ENCODE data around the gene UBE2D2.
"Not testable (repeated sequence)": the region's sequence is repeated elsewhere in the genome, so short reads cannot be mapped to it uniquely, and the experiment has no call there.

UBE2D2 gene

GRCh38 chr5:139611703-139612584, 50.8 kb downstream of the UBE2D2 start:
- no peak overlapping the region for H2AK5ac ChIP-seq (ENCODE audit: low read depth, low read length)
- no CpG with 5 or more reads among the region's 5 CpGs for WGBS, 2 donors (ENCODE audit: extremely low coverage in 2 of 2, insufficient read length in 2 of 2, insufficient replicate concordance in 1 of 2)
- no peak overlapping the region for H2AFZ ChIP-seq (ENCODE audit: low read length)
- no peak for DNase-seq (ENCODE audit: low spot score)
- H2BK120ac ChIP-seq (ENCODE audit: low read depth, low read length): no peak overlapping the region
- H3K4me2 ChIP-seq (ENCODE audit: insufficient read depth, low read length, poor library complexity, severe bottlenecking): no peak overlapping the region
- H3K79me1 ChIP-seq (ENCODE audit: low read depth, low read length): no peaks in the 10 kb centered on the region
- no peak overlapping the region for H3K14ac ChIP-seq (ENCODE audit: low read length)
- no peak overlapping the region for H3K18ac ChIP-seq (ENCODE audit: low read length)
- no peak overlapping the region for H2BK15ac ChIP-seq (ENCODE audit: low read length)
- H2BK5ac ChIP-seq (ENCODE audit: low read length): no peak overlapping the region
- H3K4ac ChIP-seq (ENCODE audit: low read length): no peak overlapping the region
- H4K91ac ChIP-seq (ENCODE audit: low read depth, low read length, poor library complexity): no peak overlapping the region
- H3K4me3 ChIP-seq (ENCODE audit: low read length in 2 of 2): no peak overlapping the region
- no peaks in the 10 kb centered on the region for H3K4me1 ChIP-seq (ENCODE audit: control insufficient read depth in 2 of 2, insufficient read depth in 1 of 2, low read depth in 1 of 2, low read length in 2 of 2)
- no peaks in the 10 kb centered on the region for H3K9me3 ChIP-seq (replicated peaks in 1 of 2; ENCODE audit: control insufficient read depth in 2 of 2, insufficient read depth in 1 of 2, low read depth in 1 of 2, low read length in 2 of 2)
- H4K8ac ChIP-seq (ENCODE audit: low read depth, low read length): no peak overlapping the region
- H3K27me3 ChIP-seq (ENCODE audit: control insufficient read depth in 3 of 3, insufficient read depth in 3 of 3, low read depth in 1 of 3, low read length in 3 of 3): no peaks in the 10 kb centered on the region
- no peak overlapping the region for H3K23ac ChIP-seq (ENCODE audit: low read depth, low read length, poor library complexity)
- no peak overlapping the region for H2BK12ac ChIP-seq (ENCODE audit: low read length)
- no peak overlapping the region for H3K9ac ChIP-seq (ENCODE audit: low read depth, low read length, poor library complexity)
- H3K27ac ChIP-seq (replicated peaks; ENCODE audit: low read length): no peak overlapping the region
- H3K36me3 ChIP-seq (replicated peaks in 1 of 2; ENCODE audit: control insufficient read depth in 2 of 2, insufficient read depth in 2 of 2, low read length in 2 of 2): peaks cover 0 to 64% of the 10 kb centered on the region in 2 donors

- no peak for DNase-seq (ENCODE audit: low spot score)
- H3K79me1 ChIP-seq (ENCODE audit: low read depth, low read length): no peaks in the 10 kb centered on the region
- no peak overlapping the region for H2BK15ac ChIP-seq (ENCODE audit: low read length)
- H2AK5ac ChIP-seq (ENCODE audit: low read depth, low read length): no peak overlapping the region
- H4K8ac ChIP-seq (ENCODE audit: low read depth, low read length): no peak overlapping the region
- no peak overlapping the region for H4K91ac ChIP-seq (ENCODE audit: low read depth, low read length, poor library complexity)
- H3K4ac ChIP-seq (ENCODE audit: low read length): no peak overlapping the region
- no peaks in the 10 kb centered on the region for H3K9me3 ChIP-seq (replicated peaks in 1 of 2; ENCODE audit: control insufficient read depth in 2 of 2, insufficient read depth in 1 of 2, low read depth in 1 of 2, low read length in 2 of 2)
- no peak overlapping the region for H2BK5ac ChIP-seq (ENCODE audit: low read length)
- no CpG with 5 or more reads among the region's 5 CpGs for WGBS, 2 donors (ENCODE audit: extremely low coverage in 2 of 2, insufficient read length in 2 of 2, insufficient replicate concordance in 1 of 2)
- H3K9ac ChIP-seq (ENCODE audit: low read depth, low read length, poor library complexity): no peak overlapping the region
- H3K36me3 ChIP-seq (replicated peaks in 1 of 2; ENCODE audit: control insufficient read depth in 2 of 2, insufficient read depth in 2 of 2, low read length in 2 of 2): peaks cover 12 to 91% of the 10 kb centered on the region in 2 donors
- no peak overlapping the region for H3K18ac ChIP-seq (ENCODE audit: low read length)
- no peak overlapping the region for H3K23ac ChIP-seq (ENCODE audit: low read depth, low read length, poor library complexity)
- no peaks in the 10 kb centered on the region for H3K4me1 ChIP-seq (ENCODE audit: control insufficient read depth in 2 of 2, insufficient read depth in 1 of 2, low read depth in 1 of 2, low read length in 2 of 2)
- no peak overlapping the region for H2BK12ac ChIP-seq (ENCODE audit: low read length)
- H3K14ac ChIP-seq (ENCODE audit: low read length): no peak overlapping the region
- no peak overlapping the region for H3K4me3 ChIP-seq (ENCODE audit: low read length in 2 of 2)
- no peak overlapping the region for H2AFZ ChIP-seq (ENCODE audit: low read length)
- H3K27me3 ChIP-seq (ENCODE audit: control insufficient read depth in 3 of 3, insufficient read depth in 3 of 3, low read depth in 1 of 3, low read length in 3 of 3): no peaks in the 10 kb centered on the region
- H2BK120ac ChIP-seq (ENCODE audit: low read depth, low read length): no peak overlapping the region
- H3K4me2 ChIP-seq (ENCODE audit: insufficient read depth, low read length, poor library complexity, severe bottlenecking): no peak overlapping the region
- H3K27ac ChIP-seq (replicated peaks; ENCODE audit: low read length): no peak overlapping the region
Measured at GRCh38 chr5:139619861-139620260, 58.7 kb downstream of the UBE2D2 start.

GRCh38 chr5:139625398-139625797, 64.3 kb downstream of the UBE2D2 start:
- not testable (repeated sequence) for H3K9me3 ChIP-seq (replicated peaks in 1 of 2; ENCODE audit: control insufficient read depth in 2 of 2, insufficient read depth in 1 of 2, low read depth in 1 of 2, low read length in 2 of 2); H3K27ac ChIP-seq (replicated peaks; ENCODE audit: low read length); H3K18ac ChIP-seq (ENCODE audit: low read length); H2BK5ac ChIP-seq (ENCODE audit: low read length); H3K4me2 ChIP-seq (ENCODE audit: insufficient read depth, low read length, poor library complexity, severe bottlenecking); DNase-seq (ENCODE audit: low spot score); H3K23ac ChIP-seq (ENCODE audit: low read depth, low read length, poor library complexity); H2BK120ac ChIP-seq (ENCODE audit: low read depth, low read length); H2AFZ ChIP-seq (ENCODE audit: low read length); H3K4me1 ChIP-seq (ENCODE audit: control insufficient read depth in 2 of 2, insufficient read depth in 1 of 2, low read depth in 1 of 2, low read length in 2 of 2); H2BK12ac ChIP-seq (ENCODE audit: low read length); H3K4me3 ChIP-seq (ENCODE audit: low read length in 2 of 2); H3K4ac ChIP-seq (ENCODE audit: low read length); H4K91ac ChIP-seq (ENCODE audit: low read depth, low read length, poor library complexity); H4K8ac ChIP-seq (ENCODE audit: low read depth, low read length); H3K79me1 ChIP-seq (ENCODE audit: low read depth, low read length); H3K14ac ChIP-seq (ENCODE audit: low read length); H2BK15ac ChIP-seq (ENCODE audit: low read length); H2AK5ac ChIP-seq (ENCODE audit: low read depth, low read length); H3K9ac ChIP-seq (ENCODE audit: low read depth, low read length, poor library complexity); H3K27me3 ChIP-seq (ENCODE audit: control insufficient read depth in 3 of 3, insufficient read depth in 3 of 3, low read depth in 1 of 3, low read length in 3 of 3)
- H3K36me3 ChIP-seq (replicated peaks in 1 of 2; ENCODE audit: control insufficient read depth in 2 of 2, insufficient read depth in 2 of 2, low read length in 2 of 2): peaks cover 21 to 94% of the 10 kb centered on the region in 2 donors
- no CpG with 5 or more reads among the region's 5 CpGs for WGBS, 2 donors (ENCODE audit: extremely low coverage in 2 of 2, insufficient read length in 2 of 2, insufficient replicate concordance in 1 of 2)

DNA sequence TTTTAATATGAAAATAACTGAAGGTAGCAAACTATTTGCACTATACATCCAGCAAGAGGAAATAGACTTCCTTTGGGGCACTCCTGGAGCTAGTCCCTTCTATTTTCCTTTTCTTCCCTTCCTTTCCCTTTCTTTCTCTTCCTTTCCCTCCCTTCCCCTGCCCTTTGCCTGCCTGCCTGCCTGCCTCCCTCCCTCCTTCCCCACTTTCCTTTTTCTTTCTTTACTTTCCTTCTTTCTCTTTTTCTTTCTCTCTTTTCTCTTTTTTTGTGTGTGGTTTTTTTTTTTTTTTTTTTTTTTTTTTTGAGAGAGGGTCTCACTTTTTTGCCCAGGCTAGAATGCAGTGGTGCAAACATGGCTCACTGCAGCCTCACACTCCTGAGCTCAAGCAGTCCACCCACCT, 69.7 kb downstream of the UBE2D2 start:
- Histone ChIP-seq H2BK120ac (ENCODE audit: low read depth, low read length) (no peak overlapping the region), H2AK5ac (ENCODE audit: low read depth, low read length) (no peak overlapping the region), H3K4ac (ENCODE audit: low read length) (no peak overlapping the region), H3K9me3 (replicated peaks in 1 of 2; ENCODE audit: control insufficient read depth in 2 of 2, insufficient read depth in 1 of 2, low read depth in 1 of 2, low read length in 2 of 2) (no peaks in the 10 kb centered on the region), H3K4me2 (ENCODE audit: insufficient read depth, low read length, poor library complexity, severe bottlenecking) (no peak overlapping the region), H2BK12ac (ENCODE audit: low read length) (no peak overlapping the region), H3K18ac (ENCODE audit: low read length) (no peak overlapping the region), H3K27me3 (ENCODE audit: control insufficient read depth in 3 of 3, insufficient read depth in 3 of 3, low read depth in 1 of 3, low read length in 3 of 3) (no peaks in the 10 kb centered on the region), H3K36me3 (replicated peaks in 1 of 2; ENCODE audit: control insufficient read depth in 2 of 2, insufficient read depth in 2 of 2, low read length in 2 of 2) (peaks cover 10 to 54% of the 10 kb centered on the region in 2 donors), H3K79me1 (ENCODE audit: low read depth, low read length) (no peaks in the 10 kb centered on the region), H2BK5ac (ENCODE audit: low read length) (no peak overlapping the region), H3K9ac (ENCODE audit: low read depth, low read length, poor library complexity) (no peak overlapping the region), H2BK15ac (ENCODE audit: low read length) (no peak overlapping the region), H3K4me3 (ENCODE audit: low read length in 2 of 2) (no peak overlapping the region), H3K23ac (ENCODE audit: low read depth, low read length, poor library complexity) (no peak overlapping the region), H3K4me1 (ENCODE audit: control insufficient read depth in 2 of 2, insufficient read depth in 1 of 2, low read depth in 1 of 2, low read length in 2 of 2) (peaks cover 3 to 8% of the 10 kb centered on the region in 2 donors), H3K27ac (replicated peaks; ENCODE audit: low read length) (no peak overlapping the region), H2AFZ (ENCODE audit: low read length) (no peak overlapping the region), H4K8ac (ENCODE audit: low read depth, low read length) (no peak overlapping the region), H3K14ac (ENCODE audit: low read length) (no peak overlapping the region), H4K91ac (ENCODE audit: low read depth, low read length, poor library complexity) (no peak overlapping the region)
- DNase-seq (ENCODE audit: low spot score): no peak

Measured in neuronal stem cell (in vitro differentiated cells).